ENCODE measurements around the gene SIK2.
"Not testable (repeated sequence)": the region's sequence is repeated elsewhere in the genome, so short reads cannot be mapped to it uniquely, and the experiment has no call there.

SIK2 gene

GRCh38 chr11:111629499-111629898, 27.2 kb downstream of the SIK2 start:
- no peak for FAIRE-seq

DNA sequence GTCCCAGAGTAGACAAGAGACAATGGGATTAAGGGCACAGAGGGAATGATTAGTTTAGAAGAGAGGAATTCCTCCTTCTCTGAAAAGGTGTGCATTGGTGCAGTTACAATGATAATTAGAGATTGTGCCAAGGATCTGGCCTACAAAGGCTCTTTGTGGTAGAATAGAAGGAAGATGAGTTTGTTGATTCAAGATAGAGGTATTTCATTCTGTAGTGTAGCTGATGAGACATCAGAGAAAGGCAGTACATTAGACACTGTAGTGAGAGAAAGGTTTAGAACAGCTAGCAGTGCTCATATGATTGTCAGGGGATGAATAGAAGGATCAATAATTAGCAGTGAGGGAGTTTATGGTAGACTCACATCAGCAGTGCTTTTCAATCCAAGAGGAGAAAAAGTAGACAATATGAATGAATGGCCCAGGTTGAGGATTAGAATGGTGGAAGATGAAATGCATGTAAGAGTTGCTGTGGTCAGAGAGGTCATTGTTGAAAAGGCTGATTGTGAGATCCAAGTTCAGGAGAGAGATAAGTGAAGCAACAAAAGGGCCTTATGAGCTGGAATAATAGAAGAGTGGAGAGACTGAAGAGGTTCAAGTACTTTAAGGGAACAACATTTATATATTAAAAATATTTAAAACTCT, 28.9 kb downstream of the SIK2 start:
- FAIRE-seq, result no peak

- FAIRE-seq, result no peak
Observed at GRCh38 chr11:111631666-111632039, 29.4 kb downstream of the SIK2 start.

DNA sequence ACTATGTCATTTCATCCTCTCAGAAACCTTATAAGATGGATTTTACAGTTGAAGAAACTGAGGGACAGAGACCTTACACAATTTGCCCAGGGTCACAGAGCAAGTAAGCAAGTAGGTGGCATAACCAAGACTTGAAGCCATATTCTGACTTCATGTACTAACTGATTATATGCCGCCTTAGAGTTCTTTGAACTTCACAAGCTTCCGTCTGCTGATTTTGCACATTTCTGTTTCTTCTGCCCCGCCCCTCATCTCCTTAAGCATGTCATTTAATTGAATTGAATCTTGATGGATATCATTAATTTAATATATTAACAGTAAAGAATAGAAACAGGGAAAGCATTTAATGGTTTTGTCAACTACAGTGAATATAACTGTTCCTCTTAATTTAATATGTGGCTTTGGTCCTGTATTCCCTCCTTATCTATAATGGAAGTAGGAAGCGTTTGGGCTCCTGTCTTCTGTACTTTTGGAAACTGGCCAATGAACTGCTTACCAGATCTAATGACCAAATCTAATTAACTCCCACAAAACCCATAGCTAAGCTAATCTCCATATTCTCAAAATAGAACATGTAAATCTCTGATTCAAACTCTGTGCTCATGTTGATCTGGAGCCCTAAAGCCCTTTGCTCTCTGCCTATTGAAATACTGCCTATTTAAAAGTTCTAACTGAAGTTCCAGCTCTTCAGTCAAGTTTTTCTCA, 30.4 kb downstream of the SIK2 start:
- no peak for FAIRE-seq

DNA sequence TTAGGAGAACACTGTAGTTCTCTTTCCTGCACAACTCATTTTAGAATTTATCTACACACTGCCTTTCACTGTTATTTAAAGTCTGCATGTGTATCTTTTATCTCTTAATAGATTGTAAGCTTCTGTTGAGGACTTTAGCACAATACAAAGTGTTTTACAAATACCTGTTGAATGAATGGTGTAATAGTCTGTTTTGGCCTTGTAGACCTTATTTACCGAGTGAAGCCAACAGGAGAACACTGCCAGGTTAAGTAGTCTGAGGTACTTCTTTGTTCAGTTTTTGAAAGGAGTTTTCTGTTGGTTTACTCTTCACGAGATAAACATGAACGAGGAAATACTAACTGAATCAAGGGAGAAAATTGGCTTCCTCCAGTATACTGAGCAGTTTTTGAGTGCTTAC, 31.0 kb downstream of the SIK2 start:
- no peak for FAIRE-seq

- no peak for FAIRE-seq
Observed at GRCh38 chr11:111633756-111634362, 31.6 kb downstream of the SIK2 start.

DNA sequence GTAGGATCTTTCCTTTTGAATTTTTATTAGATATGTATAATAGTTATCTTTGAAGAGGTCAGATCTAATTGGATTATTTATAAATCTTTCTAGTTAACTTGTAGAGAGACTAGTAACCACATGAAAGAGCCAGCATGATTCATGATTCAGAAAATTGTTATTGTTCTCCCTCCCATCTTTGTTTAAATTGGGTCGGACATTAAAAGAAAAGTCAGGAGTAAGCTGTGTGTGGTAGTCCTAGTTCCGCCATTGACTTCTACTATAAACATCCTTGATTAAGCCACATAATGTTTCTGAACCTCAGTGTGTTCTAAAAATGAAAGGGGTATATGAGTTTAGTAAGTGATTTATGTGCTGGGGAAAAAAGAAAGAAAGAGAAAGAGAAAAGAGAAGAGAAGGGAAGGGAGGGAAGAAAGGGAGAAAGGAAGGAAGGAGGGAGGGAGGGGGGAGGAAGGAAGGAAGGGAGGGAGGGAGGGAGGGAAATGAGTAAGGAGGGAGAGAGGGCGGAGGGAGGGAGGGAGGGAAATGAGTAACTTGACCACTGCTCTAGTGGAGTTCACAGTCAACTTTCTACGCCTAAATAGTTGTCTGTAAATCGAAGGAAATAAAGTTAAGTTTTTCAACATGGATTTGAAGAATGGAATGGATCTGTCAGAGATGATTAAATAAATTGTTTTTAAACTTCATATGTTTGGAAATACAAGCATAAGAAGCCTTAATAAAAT, 32.9 kb downstream of the SIK2 start:
- FAIRE-seq, result no peak

- no peak for FAIRE-seq
Observed at GRCh38 chr11:111635706-111636045, 33.4 kb downstream of the SIK2 start.

GRCh38 chr11:111637885-111638284, 35.6 kb downstream of the SIK2 start:
- FAIRE-seq, result no peak

DNA sequence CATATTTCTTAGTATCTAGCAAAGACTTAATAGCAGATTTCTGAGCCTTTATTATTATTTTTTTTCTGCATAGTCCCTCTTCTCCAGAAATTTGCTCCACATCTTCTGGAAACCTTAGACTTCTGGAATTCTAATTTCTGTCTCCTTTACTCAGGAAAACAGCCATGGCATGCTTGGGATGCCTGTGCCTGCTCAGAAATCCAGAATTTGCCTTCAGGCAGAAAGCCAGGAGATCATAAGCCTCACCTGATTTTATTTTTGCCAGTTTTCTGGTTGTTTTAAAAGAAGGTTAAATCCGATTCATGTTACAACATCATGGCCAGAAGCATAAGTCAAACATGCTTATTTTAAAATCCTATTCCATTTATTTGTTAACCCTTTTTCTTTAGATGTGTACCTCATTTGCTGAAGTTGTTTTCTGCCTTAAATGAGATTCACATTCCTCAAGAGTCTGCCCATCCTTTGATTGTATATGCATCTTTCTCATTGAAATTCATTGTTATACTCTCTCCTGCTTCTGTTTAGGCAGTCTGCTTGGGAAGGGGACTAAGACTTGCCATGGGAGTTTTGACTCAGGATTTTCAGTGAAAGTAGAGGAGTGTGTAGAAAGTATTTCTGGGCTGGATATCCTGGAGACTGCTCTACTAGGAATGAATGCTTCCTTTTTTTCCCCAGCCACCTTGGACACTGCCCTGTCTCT, 37.1 kb downstream of the SIK2 start:
- no peak for FAIRE-seq

- FAIRE-seq, result no peak
Observed at GRCh38 chr11:111641339-111642015, 39.2 kb downstream of the SIK2 start.

DNA sequence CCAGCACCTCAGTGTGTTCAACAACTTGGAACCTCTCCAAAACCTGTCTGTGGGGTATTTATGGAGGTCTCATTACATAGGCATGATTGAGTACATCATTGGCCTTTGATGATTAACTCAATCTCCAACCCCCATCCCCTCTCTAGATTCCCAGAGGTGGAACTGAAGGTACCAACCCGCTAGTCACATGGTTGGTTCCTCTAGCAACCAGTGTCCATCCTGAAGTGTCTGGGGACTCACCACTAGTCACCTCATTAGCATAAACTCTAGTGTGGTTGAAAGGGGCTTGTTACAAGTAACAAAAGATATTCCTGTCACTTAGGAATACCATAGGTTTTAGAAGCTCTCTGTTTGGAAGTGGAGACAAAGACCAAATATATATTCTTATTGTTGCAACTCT, 40.3 kb downstream of the SIK2 start:
- no peak for FAIRE-seq

DNA sequence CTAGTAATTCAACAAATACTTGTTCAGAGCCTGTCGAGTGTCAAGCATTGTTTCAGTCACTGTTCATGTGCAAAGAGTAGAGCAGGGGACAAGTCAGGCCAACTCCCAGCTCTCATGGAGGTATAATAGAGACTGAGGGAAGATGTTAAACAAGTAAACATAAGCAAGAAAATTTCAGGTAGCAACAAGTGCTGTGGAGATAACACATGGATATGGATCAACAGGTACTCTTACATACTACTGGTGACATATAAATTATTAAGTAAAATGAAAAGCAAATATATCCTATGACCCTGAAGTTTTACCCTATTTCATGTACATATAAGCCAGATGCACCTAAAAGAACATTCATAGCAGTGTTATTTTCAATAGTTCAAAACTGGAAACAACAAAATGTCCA, 42.7 kb downstream of the SIK2 start:
- no peak for FAIRE-seq

DNA sequence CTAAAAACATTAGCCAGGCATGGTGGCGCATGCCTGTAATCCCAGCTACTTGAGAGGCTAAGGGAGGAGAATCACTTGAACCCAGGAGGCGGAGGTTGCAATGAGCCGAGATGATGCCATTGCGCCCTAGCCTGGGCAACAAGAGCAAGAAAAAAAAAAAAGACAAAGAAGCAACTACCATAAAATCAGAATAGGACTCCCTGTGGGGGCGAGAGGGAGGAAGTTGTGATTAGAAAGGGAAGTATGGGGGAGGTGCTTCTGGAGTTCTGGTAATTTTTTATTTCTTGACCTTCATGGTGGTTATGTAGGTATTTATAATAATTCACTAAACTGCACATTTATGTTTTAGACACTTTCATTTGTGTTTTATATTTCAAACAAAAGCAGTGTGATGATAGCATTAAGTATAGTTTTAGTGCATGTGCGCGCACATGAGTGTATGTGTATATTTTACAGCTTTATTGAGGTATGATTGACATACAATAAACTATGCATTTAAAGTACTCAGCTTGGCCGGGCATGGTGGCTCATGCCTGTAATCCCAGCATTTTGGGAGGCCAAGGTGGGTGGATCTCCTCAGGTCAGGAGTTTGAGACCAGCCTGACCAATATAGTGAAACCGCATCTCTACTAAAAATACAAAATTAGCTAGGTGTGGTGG, 43.5 kb downstream of the SIK2 start:
- no peak for FAIRE-seq

DNA sequence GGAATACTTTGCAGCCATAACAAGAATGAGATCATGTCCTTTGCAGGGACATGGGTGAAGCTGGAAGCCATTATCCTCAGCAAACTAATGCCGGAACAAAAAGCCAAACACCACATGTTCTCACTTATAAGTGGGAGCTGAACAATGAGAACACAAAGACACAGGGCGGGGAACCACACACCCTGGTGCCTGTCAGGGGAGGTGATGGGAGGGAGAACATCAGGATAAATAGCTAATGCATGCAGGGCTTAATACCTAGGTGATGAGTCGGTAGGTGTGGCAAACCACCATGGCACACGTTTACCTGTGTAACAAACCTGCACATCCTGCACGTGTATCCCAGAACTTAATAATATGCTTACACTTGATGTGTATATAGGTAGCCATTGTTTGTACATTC, 49.1 kb downstream of the SIK2 start:
- FAIRE-seq, result not testable (repeated sequence)

- FAIRE-seq, result no peak
Observed at GRCh38 chr11:111652184-111652583, 49.9 kb downstream of the SIK2 start.

DNA sequence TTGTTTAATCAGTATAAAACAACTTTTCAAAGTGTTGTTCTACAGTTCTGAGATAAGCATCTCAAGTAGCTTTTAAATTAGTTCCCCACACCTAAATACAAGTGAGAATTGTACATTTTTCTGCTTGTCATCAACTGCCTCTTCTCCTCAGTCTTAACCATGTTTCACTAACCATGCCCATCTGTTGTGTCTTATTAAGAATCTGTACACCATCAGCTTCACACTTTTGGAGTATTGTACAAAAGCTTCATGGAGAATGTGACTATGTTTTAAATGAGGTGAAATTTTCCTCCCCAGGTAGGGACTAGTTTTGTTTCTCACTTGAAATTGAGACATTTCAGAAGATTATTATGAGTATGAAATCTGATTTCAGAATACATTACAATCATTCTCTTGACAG, 52.4 kb downstream of the SIK2 start:
- FAIRE-seq, result no peak

GRCh38 chr11:111655924-111656323, 53.7 kb downstream of the SIK2 start:
- no peak for FAIRE-seq

DNA sequence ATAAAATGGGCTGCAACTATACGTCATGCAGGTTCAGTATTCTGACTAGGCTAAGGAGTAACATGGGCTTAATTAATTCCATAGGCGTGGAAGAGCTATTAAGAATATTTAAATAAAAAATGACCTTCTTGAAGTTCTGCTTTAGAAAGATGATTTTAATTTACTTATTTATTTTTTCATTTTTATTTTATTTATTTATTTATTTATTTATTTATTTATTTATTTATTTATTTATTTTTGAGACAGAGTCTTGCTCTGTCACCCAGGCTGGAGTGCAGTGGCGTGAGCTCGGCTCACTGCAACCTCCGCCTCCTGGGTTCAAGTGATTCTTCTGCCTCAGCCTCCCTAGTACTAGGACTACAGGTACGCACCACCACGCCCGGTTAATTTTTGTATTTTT, 55.7 kb downstream of the SIK2 start:
- not testable (repeated sequence) for FAIRE-seq

GRCh38 chr11:111658493-111658892, 56.2 kb downstream of the SIK2 start:
- FAIRE-seq, result not testable (repeated sequence)

DNA sequence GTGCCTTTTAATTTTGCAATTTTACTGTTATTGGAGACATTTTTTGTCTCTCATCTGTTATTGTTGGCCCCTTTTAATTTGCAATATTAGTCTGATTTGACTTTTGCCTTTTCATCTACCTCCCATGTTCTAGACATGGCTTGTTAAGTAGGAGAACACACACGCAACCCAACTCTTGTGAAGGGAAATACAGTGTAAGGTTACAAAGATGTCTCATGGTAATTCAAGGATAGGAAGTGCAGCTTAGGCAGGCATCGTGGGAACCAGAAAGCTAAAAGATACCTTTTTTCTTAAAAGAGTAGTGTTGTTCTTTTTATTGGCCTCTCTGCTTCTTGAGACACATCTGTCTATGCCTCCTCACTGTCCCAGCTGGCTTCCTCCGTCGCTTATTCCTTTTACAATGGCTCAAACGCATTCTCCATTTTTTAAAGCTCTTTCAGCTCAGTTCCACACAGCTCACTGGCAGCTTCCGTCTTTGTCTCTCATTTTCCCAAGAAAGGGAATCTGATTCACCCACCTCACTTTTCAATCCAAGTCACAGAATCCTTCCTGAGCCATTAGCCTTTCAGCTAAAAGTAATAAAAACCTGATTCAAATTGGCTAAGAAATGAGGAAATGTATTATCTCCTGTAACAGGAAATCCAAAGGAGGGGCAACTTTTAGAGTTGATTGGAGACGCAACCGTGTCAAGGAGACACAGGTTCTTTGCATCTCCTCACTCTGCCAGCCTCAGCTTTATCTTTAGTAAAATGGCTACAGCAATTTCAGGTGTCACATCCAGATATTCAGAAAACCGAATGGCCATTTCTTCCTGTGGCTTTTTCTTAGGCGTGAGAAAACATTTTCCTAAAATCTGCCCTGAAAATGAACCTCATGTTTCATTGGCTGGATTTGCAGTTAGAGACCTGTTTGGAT, 57.2 kb downstream of the SIK2 start:
- FAIRE-seq, result no peak
